ENCODE measurements around the gene ZNF846. TPM values are rescaled to one million over a fixed set of nuclear protein-coding genes. Genes with fewer than 3 reads are reported as not detected.

ZNF846 gene
- 2.8 TPM for polyA plus RNA-seq (2012; ENCODE audit: missing spikeins)

GRCh38 chr19:9768175-9769112, at the start of gene ZNF846:
TSS of gene ZNF846 (minus strand) at chr19:9768738. CDS start at chr19:9764950, 3,788 bp downstream.
- peak; percentile 98 for FAIRE-seq
- TF ChIP-seq TAF1 (IDR thresholded peaks at IDR 0.05; ENCODE audit: borderline replicate concordance, low read depth, low read length) = 0 out of 2 replicates have a peak, but pooled peaks have one; percentile 10
- TF ChIP-seq POLR2AphosphoS5 (IDR thresholded peaks at IDR 0.05; ENCODE audit: low read depth, low read length) = peak; percentile 71; the same call in 1 of the 2 replicates
- TF ChIP-seq POLR2A (IDR thresholded peaks at IDR 0.05; ENCODE audit: low read depth, low read length) = peak; percentile 76

DNA sequence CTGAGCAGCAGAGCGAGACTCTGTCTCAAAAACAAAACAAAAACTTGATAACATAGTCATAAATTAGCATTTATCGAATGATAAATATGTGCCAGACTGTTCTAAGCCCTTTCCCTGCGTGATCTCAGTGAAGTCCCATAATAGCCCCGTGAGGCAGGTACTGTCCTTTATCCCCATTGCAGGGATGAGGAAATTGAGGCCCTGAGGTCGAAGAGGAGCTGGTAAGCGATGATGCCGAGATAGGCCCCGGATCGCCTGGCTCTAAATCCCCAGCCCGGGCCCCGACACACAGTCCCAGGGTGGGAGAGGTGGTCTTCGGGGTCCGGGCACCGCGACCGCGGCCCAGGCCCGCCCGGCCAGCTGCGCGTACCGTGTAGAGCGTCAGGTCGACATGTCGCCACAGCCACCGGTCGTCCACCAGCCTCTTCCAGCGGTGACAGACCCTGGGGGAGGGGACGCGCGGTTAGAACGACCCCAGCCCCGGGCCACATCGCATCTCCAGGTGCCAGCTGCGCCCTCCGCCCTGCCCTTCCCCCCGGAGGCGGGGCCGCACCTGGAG, 49.7 kb upstream of the ZNF846 start:
- FAIRE-seq = no peak
- TF ChIP-seq POLR2AphosphoS5 (IDR thresholded peaks at IDR 0.05; ENCODE audit: low read depth, low read length) = no peak
- no peak for TF ChIP-seq TAF1 (IDR thresholded peaks at IDR 0.05; ENCODE audit: borderline replicate concordance, low read depth, low read length)
- TF ChIP-seq POLR2A (IDR thresholded peaks at IDR 0.05; ENCODE audit: low read depth, low read length) = no peak
- no peak for DNase-seq (ENCODE audit: insufficient read length)

More at GRCh38 chr19:9768175-9769112, at the start of gene ZNF846:
- peak; percentile 94 for DNase-seq (ENCODE audit: insufficient read length)

DNA sequence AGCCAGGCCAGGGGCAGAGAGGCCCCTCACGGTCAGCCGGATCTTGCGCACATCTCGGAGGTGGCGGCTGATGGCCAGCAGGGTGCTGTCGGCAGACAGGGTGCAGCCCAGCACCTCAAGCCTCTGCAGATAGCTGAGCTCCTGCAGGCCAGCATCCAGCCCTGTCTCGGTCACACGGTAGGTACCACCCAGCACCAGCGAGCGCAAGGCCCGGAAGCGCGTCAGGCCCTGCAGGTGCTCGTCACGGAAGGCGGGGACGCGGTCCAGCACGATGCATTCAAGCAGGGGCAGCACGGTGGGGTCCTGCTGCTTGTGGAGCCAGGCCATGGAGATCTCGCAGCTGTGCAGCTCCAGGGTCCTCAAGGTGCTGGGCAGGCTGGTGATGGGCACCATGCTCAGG, 42.6 kb upstream of the ZNF846 start:
- FAIRE-seq (no peak), DNase-seq (ENCODE audit: insufficient read length) (no peak)
- TF ChIP-seq POLR2AphosphoS5 (IDR thresholded peaks at IDR 0.05; ENCODE audit: low read depth, low read length) (no peak), POLR2A (IDR thresholded peaks at IDR 0.05; ENCODE audit: low read depth, low read length) (no peak), TAF1 (IDR thresholded peaks at IDR 0.05; ENCODE audit: borderline replicate concordance, low read depth, low read length) (no peak)

- DNase-seq (ENCODE audit: insufficient read length) = no peak
- TF ChIP-seq POLR2A (IDR thresholded peaks at IDR 0.05; ENCODE audit: low read depth, low read length) (no peak), POLR2AphosphoS5 (IDR thresholded peaks at IDR 0.05; ENCODE audit: low read depth, low read length) (0 out of 2 replicates have a peak, but pooled peaks have one; percentile 39)
- FAIRE-seq = no peak
Measured at GRCh38 chr19:9808855-9809824, 40.6 kb upstream of the ZNF846 start.

GRCh38 chr19:9806803-9807202, 38.3 kb upstream of the ZNF846 start:
- FAIRE-seq (no peak), DNase-seq (ENCODE audit: insufficient read length) (no peak)
- no peak for TF ChIP-seq POLR2AphosphoS5 (IDR thresholded peaks at IDR 0.05; ENCODE audit: low read depth, low read length)
- no peak for TF ChIP-seq TAF1 (IDR thresholded peaks at IDR 0.05; ENCODE audit: borderline replicate concordance, low read depth, low read length)
- TF ChIP-seq POLR2A (IDR thresholded peaks at IDR 0.05; ENCODE audit: low read depth, low read length) = no peak

GRCh38 chr19:9801976-9802375, 33.4 kb upstream of the ZNF846 start:
- DNase-seq (ENCODE audit: insufficient read length) = no peak
- no peak for FAIRE-seq
- TF ChIP-seq TAF1 (IDR thresholded peaks at IDR 0.05; ENCODE audit: borderline replicate concordance, low read depth, low read length) = no peak
- TF ChIP-seq POLR2A (IDR thresholded peaks at IDR 0.05; ENCODE audit: low read depth, low read length) = no peak
- TF ChIP-seq POLR2AphosphoS5 (IDR thresholded peaks at IDR 0.05; ENCODE audit: low read depth, low read length) = no peak

DNA sequence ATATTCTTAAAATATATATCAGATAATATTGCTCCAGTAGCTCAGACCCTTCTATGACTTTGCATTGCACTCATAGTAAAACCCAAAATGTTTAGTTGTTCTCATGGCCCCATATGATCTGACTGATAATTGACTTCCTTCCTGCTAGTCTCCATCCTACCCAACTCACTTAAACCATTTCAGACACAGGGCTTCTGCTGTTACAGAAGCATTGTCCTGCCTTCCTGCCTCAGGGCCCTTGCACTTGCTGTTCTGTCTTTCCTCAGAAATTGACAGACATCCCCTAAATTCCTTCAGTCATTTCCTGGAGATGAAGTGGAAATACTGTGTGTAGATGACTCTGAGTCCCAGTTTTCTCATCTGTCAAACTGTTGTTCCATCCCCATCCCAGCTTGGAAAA, 30.6 kb upstream of the ZNF846 start:
- DNase-seq (ENCODE audit: insufficient read length) (no peak), FAIRE-seq (peak; percentile 27)
- TF ChIP-seq TAF1 (IDR thresholded peaks at IDR 0.05; ENCODE audit: borderline replicate concordance, low read depth, low read length) (no peak), POLR2A (IDR thresholded peaks at IDR 0.05; ENCODE audit: low read depth, low read length) (no peak), POLR2AphosphoS5 (IDR thresholded peaks at IDR 0.05; ENCODE audit: low read depth, low read length) (no peak)

GRCh38 chr19:9797871-9798270, 29.3 kb upstream of the ZNF846 start:
- TF ChIP-seq POLR2AphosphoS5 (IDR thresholded peaks at IDR 0.05; ENCODE audit: low read depth, low read length) (no peak), TAF1 (IDR thresholded peaks at IDR 0.05; ENCODE audit: borderline replicate concordance, low read depth, low read length) (no peak), POLR2A (IDR thresholded peaks at IDR 0.05; ENCODE audit: low read depth, low read length) (no peak)
- DNase-seq (ENCODE audit: insufficient read length) (no peak), FAIRE-seq (no peak)

- TF ChIP-seq TAF1 (IDR thresholded peaks at IDR 0.05; ENCODE audit: borderline replicate concordance, low read depth, low read length) (no peak), POLR2A (IDR thresholded peaks at IDR 0.05; ENCODE audit: low read depth, low read length) (no peak), POLR2AphosphoS5 (IDR thresholded peaks at IDR 0.05; ENCODE audit: low read depth, low read length) (no peak)
- FAIRE-seq = peak; percentile 94
- DNase-seq (ENCODE audit: insufficient read length) = no peak
Measured at GRCh38 chr19:9796113-9796773, 27.7 kb upstream of the ZNF846 start.

DNA sequence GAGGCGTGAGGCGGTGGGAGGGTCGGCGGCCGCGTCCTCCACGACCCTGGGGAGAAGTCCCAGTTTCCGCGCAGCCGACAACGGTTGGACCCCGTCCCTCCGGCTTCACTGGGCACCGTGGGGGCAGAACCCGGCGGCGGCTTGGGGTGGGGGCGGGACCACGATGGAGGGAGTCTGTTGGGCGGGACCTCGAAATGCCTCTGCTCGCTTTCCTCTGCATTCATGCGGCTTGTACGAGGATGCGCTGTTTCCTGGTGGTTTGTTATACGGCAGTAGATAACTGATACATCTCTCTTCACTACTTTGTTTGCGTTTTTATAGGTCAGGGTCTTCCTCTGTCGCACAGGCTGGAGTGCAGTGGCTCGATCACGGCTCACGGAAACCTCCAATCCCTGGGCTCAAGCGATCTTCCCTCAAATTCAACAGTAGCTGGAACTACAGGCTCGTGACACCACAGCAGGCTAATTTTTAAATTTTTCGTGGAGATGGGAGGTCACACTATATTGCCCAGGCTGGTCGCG, 24.6 kb upstream of the ZNF846 start:
- FAIRE-seq = no peak
- TF ChIP-seq POLR2AphosphoS5 (IDR thresholded peaks at IDR 0.05; ENCODE audit: low read depth, low read length) (no peak), TAF1 (IDR thresholded peaks at IDR 0.05; ENCODE audit: borderline replicate concordance, low read depth, low read length) (no peak)
- DNase-seq (ENCODE audit: insufficient read length) = no peak

All from GM12892 (cell line).